HG02970 (cell line): Measurements from ENCODE around the gene GRIK4.
"Not testable (repeated sequence)": the region's sequence is repeated elsewhere in the genome, so short reads cannot be mapped to it uniquely, and the experiment has no call there.

Experiments used
- ATAC-seq: cut with Tn5 transposase; IDR thresholded peaks from one replicate; pipeline ENCODE4 v1.9.1; 2021; ENCODE audit warnings: mild to moderate bottlenecking, moderate library complexity, moderate number of reproducible peaks; ENCODE audit not compliant: unreplicated experiment, low FRiP score

Gene GRIK4

GRCh38 chr11:120511116-120511819 is at the start of gene GRIK4:
GRIK4 (plus strand) TSS chr11:120511748; CDS start chr11:120660319, 148,571 bp downstream.
- peak; percentile 68 for ATAC-seq

GRCh38 chr11:120462825-120463224 is 48.7 kb upstream of the GRIK4 start:
- no peak for ATAC-seq

GRCh38 chr11:120465921-120466534 is 45.5 kb upstream of the GRIK4 start:
- no peak for ATAC-seq

GRCh38 chr11:120467627-120468026 is 43.9 kb upstream of the GRIK4 start:
- ATAC-seq, result no peak

GRCh38 chr11:120471131-120471530 is 40.4 kb upstream of the GRIK4 start:
- ATAC-seq, result no peak

GRCh38 chr11:120471994-120472393 is 39.6 kb upstream of the GRIK4 start:
- no peak for ATAC-seq

GRCh38 chr11:120473503-120473902 is 38.0 kb upstream of the GRIK4 start:
- no peak for ATAC-seq

GRCh38 chr11:120482149-120482548 is 29.4 kb upstream of the GRIK4 start:
- no peak for ATAC-seq

GRCh38 chr11:120484722-120485121 is 26.8 kb upstream of the GRIK4 start:
- no peak for ATAC-seq

GRCh38 chr11:120486138-120486537 is 25.4 kb upstream of the GRIK4 start:
- no peak for ATAC-seq

GRCh38 chr11:120489799-120490198 is 21.7 kb upstream of the GRIK4 start:
- no peak for ATAC-seq

GRCh38 chr11:120492486-120492885 is 19.1 kb upstream of the GRIK4 start:
- ATAC-seq, result no peak

- no peak for ATAC-seq
These were observed 17.0 kb upstream of the GRIK4 start for GRCh38 chr11:120494595-120494994.

- no peak for ATAC-seq
These were observed 12.5 kb upstream of the GRIK4 start for GRCh38 chr11:120499088-120499487.

- ATAC-seq, result no peak
These were observed 11.7 kb upstream of the GRIK4 start for GRCh38 chr11:120499859-120500258.

- ATAC-seq, result no peak
These were observed 11.0 kb upstream of the GRIK4 start for GRCh38 chr11:120500414-120501071.

GRCh38 chr11:120501440-120501839 is 10.1 kb upstream of the GRIK4 start:
- ATAC-seq, result no peak

- ATAC-seq, result no peak
These were observed 9.4 kb upstream of the GRIK4 start for GRCh38 chr11:120501976-120502755.

- not testable (repeated sequence) for ATAC-seq
These were observed 8.0 kb upstream of the GRIK4 start for GRCh38 chr11:120503529-120503928.

GRCh38 chr11:120505801-120506425 is 5.6 kb upstream of the GRIK4 start:
- ATAC-seq, result no peak
